ENCODE measurements around the gene ITPR2.

DNA sequence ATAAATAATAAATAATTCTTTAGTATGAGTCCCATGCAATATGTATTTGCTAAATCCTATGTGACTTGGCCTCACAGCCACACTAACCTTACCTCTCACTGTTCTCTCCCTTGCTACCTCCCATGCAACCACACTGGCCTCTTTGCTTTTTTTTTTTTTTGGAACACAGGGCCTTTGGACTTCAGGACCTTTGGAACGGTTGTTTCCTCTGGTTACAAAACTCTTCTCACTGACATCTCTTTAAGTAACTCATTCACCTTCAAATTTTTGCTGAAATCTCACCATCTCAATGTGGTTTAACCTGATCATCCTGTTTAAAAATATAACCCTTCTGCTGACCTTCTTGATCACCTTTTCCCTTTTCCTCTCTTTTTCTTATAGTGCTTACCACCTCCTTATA, 443.7 kb downstream of the ITPR2 start:
- no peak for TF ChIP-seq CTCF (IDR thresholded peaks at IDR 0.05)
- no peak for TF ChIP-seq ESRRA (IDR thresholded peaks at IDR 0.05; ENCODE audit: borderline replicate concordance, low read length)
- TF ChIP-seq, protein P1, sequence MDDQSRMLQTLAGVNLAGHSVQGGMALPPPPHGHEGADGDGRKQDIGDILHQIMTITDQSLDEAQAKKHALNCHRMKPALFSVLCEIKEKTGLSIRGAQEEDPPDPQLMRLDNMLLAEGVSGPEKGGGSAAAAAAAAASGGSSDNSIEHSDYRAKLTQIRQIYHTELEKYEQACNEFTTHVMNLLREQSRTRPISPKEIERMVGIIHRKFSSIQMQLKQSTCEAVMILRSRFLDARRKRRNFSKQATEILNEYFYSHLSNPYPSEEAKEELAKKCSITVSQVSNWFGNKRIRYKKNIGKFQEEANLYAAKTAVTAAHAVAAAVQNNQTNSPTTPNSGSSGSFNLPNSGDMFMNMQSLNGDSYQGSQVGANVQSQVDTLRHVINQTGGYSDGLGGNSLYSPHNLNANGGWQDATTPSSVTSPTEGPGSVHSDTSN (IDR thresholded peaks at IDR 0.05), result no peak
- TF ChIP-seq POLR2A (IDR thresholded peaks at IDR 0.05; ENCODE audit: low read length), result no peak
- TF ChIP-seq KDM1A (IDR thresholded peaks at IDR 0.05; ENCODE audit: low read depth), result no peak
- TF ChIP-seq, protein P2, sequence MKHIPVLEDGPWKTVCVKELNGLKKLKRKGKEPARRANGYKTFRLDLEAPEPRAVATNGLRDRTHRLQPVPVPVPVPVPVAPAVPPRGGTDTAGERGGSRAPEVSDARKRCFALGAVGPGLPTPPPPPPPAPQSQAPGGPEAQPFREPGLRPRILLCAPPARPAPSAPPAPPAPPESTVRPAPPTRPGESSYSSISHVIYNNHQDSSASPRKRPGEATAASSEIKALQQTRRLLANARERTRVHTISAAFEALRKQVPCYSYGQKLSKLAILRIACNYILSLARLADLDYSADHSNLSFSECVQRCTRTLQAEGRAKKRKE (CRISPR knock-in tag; IDR thresholded peaks at IDR 0.05; ENCODE audit: low read depth), result no peak
- no peak for TF ChIP-seq FOXS1 (CRISPR knock-in tag; IDR thresholded peaks at IDR 0.05)
- no peak for TF ChIP-seq MYC (IDR thresholded peaks at IDR 0.05; ENCODE audit: borderline replicate concordance, low read length)
- TF ChIP-seq NFE2L2 (conservative IDR thresholded peaks at IDR 0.05; ENCODE audit: low read length), result no peak
- TF ChIP-seq FOSB (CRISPR knock-in tag; IDR thresholded peaks at IDR 0.05), result no peak

Data from A549 (cell line).